CD4-positive, alpha-beta T cell treated with Interleukin-2 at 100 ng/mL for 4 hours (primary cell): ENCODE results near the gene TOX4.
"Not testable (repeated sequence)": the region's sequence is repeated elsewhere in the genome, so short reads cannot be mapped to it uniquely, and the experiment has no call there.

Experiments
- DNase-seq: peaks from one replicate; pipeline ENCODE4 v3.0.0-alpha.2; 2020; ENCODE audit warnings: low spot score

TOX4 gene

DNA sequence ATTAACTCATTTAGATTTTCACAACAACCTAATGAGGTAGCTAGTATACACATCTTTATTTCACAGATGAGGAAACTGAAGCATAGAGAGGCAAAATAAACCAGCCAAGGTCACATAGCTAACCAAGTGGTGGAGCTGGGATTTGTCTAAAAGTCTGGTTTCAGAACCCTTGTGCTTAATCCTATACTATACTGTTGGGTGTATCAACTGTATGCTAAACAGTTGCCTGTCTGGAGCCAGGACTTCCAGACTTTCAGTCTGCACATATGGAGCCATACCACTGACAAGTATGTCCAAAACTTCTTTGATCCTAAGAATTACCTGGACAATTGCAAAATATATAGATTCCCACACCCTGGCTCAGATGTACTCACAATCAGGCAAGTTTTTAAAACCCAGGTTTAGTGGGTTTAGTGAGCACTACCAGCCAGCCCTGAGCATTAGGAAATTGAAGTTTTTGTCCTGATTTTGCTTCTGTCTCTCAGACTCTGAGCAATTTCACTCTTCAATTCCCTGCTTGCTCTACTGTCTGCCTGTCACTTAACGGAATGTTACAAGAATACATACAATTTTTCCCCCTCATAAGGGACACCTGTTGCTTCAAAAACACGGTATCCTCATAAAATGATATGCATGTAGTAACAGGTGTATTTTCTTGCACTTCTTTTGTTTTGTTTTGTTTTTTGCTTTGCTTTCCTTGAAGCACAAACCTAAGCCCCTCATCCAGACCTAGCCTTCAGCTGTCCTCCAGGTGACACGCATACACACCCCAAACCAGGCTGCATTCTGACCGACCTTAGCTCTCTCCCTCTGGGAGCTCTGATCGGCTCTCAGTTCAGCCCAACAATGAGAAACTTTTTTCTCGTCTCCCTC, 58.8 kb downstream of the TOX4 start:
- DNase-seq = no peak

DNA sequence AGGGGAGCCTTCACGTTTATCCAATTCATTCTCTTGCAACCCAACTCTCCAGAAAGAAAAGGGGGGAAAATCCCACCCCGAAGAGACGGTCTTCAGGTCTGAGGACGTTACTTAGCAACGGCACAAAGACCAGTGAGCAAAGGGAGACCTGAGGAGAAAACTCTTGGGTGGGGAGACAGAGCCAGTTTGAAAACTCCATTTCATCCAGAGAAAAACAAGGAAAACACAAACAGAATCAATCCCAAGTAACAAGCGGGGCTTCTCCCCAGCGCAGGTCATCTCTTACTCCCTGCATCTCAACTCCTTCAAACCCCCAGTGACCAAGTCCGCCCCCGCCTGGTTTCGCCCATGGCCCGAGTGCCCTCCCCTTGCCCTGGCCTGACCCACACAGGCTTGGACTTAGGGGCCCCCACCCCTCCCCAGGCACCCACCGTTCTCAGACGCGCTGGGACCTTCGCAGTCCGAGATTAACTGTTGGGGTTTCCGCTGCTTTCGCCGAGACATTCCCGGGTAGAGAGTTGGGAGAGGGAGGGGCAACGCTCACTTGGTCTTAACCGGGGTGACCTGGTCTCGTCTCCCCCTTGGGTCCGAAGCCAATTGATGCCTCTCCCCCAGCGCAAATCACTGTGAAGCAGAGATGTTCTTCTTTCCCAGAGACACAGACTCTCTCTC, 59.6 kb downstream of the TOX4 start:
- DNase-seq = no peak

DNA sequence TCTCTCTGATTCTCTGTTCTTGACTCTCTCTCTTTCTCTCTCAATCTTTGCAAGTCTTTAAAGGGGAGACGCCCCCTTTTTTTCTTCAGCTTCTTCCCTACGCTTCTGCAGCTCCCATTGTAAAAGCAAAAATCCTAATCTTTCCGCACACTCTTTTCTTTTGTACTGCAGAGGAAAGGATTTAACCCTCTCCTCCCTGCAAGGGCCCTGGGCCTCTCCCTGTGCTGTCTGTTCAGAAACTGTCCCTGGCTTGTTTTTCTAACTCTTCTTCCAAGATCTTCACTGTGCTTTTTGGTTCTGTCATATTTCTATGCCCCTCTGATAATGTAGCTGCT, 60.1 kb downstream of the TOX4 start:
- no peak for DNase-seq

DNA sequence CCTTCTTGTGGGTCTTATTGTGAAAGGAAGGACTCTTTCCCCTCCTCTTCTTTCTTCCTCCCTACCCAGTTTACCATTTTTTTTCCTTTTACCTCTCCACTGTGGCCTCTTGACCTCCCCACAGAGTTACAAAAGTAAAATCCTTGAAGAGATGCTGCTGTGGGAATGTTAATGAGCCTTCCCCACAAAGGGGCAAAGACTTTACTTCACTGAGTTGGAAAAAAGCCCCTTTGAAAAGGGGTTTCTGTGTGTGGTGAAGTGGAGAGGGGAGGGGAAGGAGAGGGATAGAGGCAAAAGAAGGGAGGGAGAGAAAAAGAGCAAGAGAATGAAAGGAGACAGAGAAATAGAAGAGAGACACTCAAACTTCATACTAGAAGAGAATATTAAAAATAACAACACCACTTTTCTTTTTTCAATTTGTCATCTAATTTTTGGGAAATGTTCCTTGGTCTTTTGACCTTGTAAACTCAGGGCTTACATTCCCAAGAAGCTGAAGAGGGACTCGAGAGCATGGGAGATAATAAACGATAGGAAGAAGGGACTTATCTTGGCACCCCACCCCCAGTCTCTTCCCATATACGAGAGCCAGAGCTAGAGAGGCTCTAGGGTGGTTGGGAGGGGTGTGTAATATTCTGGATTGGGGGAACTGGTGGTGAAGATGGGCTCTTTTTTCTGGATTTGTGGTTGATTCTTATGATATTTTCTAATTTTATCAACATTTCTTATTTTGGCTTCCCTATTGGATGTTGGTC, 62.4 kb downstream of the TOX4 start:
- DNase-seq = no peak

DNA sequence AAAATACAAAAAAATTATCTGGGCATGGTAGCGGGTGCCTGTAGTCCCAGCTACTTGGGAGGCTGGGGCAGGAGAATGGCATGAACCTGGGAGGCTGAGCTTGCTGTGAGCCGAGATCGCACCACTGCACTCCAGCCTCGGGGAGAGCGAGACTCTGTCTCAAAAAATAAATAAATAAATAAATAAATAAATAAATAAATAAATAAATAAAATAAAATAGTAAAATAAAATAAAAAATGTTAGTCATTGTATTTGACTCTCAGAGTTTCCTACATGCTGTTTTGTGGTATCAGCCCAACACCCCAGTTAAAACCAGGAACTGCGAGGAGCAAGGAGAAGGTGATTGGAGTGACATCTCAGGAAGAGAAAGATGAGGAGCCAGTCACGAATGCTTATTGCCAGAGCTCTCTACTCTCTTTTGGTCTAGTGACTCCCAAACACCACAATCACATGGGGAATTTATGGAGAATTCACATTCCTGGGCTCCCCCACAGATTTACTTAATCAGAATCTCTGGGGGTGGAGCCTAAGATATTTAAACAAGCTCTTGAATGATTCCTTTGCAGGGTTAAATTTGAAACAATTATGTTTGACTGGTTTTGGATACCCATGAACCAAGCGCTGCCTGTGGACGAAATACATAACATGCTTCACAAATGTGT, 64.5 kb downstream of the TOX4 start:
- no peak for DNase-seq

DNA sequence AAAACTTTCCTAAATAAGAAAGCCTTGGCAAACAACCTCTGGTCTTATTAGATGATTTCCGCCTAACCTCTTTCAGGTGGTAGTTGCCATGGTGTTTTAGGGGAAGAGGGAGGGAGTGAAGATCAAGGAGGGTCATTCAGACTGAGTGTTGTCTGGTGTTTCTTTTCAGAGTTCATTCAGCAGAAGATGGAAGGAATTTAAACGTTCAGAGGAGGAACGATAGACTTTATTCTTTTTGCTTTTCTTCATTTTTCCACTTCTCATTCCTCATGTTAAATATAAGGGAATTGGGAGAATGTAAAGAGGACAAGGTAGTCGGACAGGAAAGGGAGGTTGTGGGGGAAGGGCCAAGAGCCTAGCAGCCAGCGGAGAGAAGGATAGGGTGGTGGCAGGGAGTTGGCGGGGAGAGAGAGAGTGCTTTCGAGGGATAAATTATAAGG, 66.5 kb downstream of the TOX4 start:
- no peak for DNase-seq

DNA sequence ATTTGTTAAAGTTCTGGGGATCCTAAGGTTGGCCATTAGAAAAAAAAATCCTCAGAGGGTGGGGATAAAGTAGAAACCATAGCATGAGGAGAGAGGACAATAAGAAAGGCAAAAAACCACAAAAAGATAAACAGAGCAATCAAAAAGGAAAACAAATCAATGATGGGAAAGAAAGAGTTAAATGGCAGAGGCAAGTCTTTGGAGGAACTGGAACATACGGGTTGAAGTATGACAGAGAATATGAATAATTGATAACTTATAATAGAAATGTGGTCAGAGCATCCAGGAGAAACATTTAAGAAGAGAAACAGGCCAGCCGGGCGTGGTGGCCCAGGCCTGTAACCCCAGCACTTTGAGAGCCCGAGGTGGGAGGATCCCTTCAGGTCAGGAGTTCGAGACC, 67.0 kb downstream of the TOX4 start:
- no peak for DNase-seq

DNA sequence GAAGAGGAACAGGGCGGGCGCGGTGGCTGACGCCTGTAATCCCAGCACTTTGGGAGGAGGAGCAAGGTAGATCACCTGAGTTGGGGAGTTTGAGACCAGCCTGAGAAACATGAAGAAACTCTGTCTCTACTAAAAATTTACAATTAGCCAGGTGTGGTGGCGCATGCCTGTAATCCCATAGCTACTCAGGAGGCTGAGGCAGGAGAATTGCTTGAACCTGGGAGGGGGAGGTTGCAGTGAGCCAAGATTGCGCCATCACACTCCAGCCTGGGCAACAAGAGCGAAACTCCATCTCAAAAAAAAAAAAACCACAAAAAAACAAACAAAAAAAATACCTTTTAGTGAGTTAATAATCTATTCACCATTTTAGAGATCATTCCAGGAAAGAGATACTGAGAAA, 67.6 kb downstream of the TOX4 start:
- not testable (repeated sequence) for DNase-seq
